SK-N-SH treated with all-trans-retinoic acid at 6 μM for 48 hours (cell line): ENCODE data around the gene FTO.

ENCODE experiments used
- ATAC-seq: fragments of 200-7000 bp; cut with Tn5 transposase; 3 replicates; pipeline ENCODE4 v1.9.1; 2020; ENCODE audit warnings: mild to moderate bottlenecking, moderate library complexity
- ARNTL ChIP-seq: fragments of 450-650 bp; formaldehyde crosslinking; IDR thresholded peaks from 2 replicates; pipeline ENCODE4 v1.5.0; 2020; ENCODE audit warnings: low read depth, mild to moderate bottlenecking, moderate library complexity, borderline replicate concordance
- BACH2 ChIP-seq: fragments of 250-450 bp; sonication (Bioruptor Pico); IDR thresholded peaks from 2 replicates; pipeline ENCODE4 v1.9.0; 2021; ENCODE audit warnings: mild to moderate bottlenecking, borderline replicate concordance
- CREB5 ChIP-seq: fragments of 250-450 bp; sonication (Bioruptor Pico); IDR thresholded peaks from 2 replicates; pipeline ENCODE4 v1.5.1; 2020; ENCODE audit warnings: low read depth, mild to moderate bottlenecking, moderate library complexity
- CSDC2 ChIP-seq: fragments of 250-450 bp; sonication (Bioruptor Pico); IDR thresholded peaks from 2 replicates; pipeline ENCODE4 v1.5.0; 2020; ENCODE audit warnings: mild to moderate bottlenecking, moderate library complexity
- CSRNP3 ChIP-seq: fragments of 250-450 bp; sonication (Bioruptor Pico); IDR thresholded peaks from 2 replicates; pipeline ENCODE4 v1.5.1; 2021; ENCODE audit warnings: mild to moderate bottlenecking, moderate library complexity
- ESRRG ChIP-seq: fragments of 250-450 bp; sonication (Bioruptor Pico); IDR thresholded peaks from 2 replicates; pipeline ENCODE4 v1.6.1; 2021; ENCODE audit warnings: mild to moderate bottlenecking
- GLIS3 ChIP-seq: fragments of 250-450 bp; sonication (Bioruptor Pico); IDR thresholded peaks from 2 replicates; pipeline ENCODE4 v1.5.0; 2020; ENCODE audit warnings: mild to moderate bottlenecking, moderate library complexity
- ISL1 ChIP-seq: fragments of 250-450 bp; sonication (Bioruptor Pico); IDR thresholded peaks from 2 replicates; pipeline ENCODE4 v2.1.2; 2022; ENCODE audit warnings: mild to moderate bottlenecking, moderate library complexity
- OSR1 ChIP-seq: fragments of 250-450 bp; sonication (Bioruptor Pico); IDR thresholded peaks from 2 replicates; pipeline ENCODE4 v1.8.0; 2022; ENCODE audit warnings: moderate library complexity, mild to moderate bottlenecking, inconsistent platforms
- PATZ1 ChIP-seq: fragments of 250-450 bp; sonication (Bioruptor Pico); IDR thresholded peaks from 2 replicates; pipeline ENCODE4 v1.8.0; 2020; ENCODE audit warnings: mild to moderate bottlenecking, moderate library complexity, borderline replicate concordance
- POU6F1 ChIP-seq: fragments of 250-450 bp; sonication (Bioruptor Pico); IDR thresholded peaks from 2 replicates; pipeline ENCODE4 v1.8.0; 2021; ENCODE audit warnings: low read depth, mild to moderate bottlenecking, moderate library complexity, borderline replicate concordance
- PPARA ChIP-seq: fragments of 250-450 bp; sonication (Bioruptor Pico); IDR thresholded peaks from 2 replicates; pipeline ENCODE4 v1.5.0; 2020; ENCODE audit warnings: mild to moderate bottlenecking, borderline replicate concordance
- RARB ChIP-seq: fragments of 250-450 bp; sonication (Bioruptor Pico); IDR thresholded peaks from 2 replicates; pipeline ENCODE4 v1.8.0; 2021; ENCODE audit warnings: mild to moderate bottlenecking, moderate library complexity
- SNAI2 ChIP-seq: fragments of 250-450 bp; sonication (Bioruptor Pico); IDR thresholded peaks from 2 replicates; pipeline ENCODE4 v1.5.0; 2020; ENCODE audit warnings: mild to moderate bottlenecking, moderate library complexity
- TCF4 ChIP-seq: fragments of 250-450 bp; sonication (Bioruptor Pico); IDR thresholded peaks from 2 replicates; pipeline ENCODE4 v1.8.0; 2021; ENCODE audit warnings: mild to moderate bottlenecking, moderate library complexity, borderline replicate concordance
- TOX ChIP-seq: fragments of 250-450 bp; sonication (Bioruptor Pico); IDR thresholded peaks from 2 replicates; pipeline ENCODE4 v1.8.0; 2021; ENCODE audit warnings: mild to moderate bottlenecking, moderate library complexity, borderline replicate concordance
- ZC3H10 ChIP-seq: fragments of 250-450 bp; sonication (Bioruptor Pico); IDR thresholded peaks from 2 replicates; pipeline ENCODE4 v1.5.1; 2021; ENCODE audit warnings: mild to moderate bottlenecking, moderate library complexity
- ZFP3 ChIP-seq: fragments of 250-450 bp; sonication (Bioruptor Pico); IDR thresholded peaks from 2 replicates; pipeline ENCODE4 v1.5.0; 2020; ENCODE audit warnings: mild to moderate bottlenecking, moderate library complexity
- ZFP30 ChIP-seq: fragments of 450-650 bp; formaldehyde crosslinking; IDR thresholded peaks from 2 replicates; pipeline ENCODE4 v1.5.0; 2022; ENCODE audit warnings: mild to moderate bottlenecking, moderate library complexity
- ZNF565 ChIP-seq: fragments of 450-650 bp; formaldehyde crosslinking; conservative IDR thresholded peaks from 2 replicates; pipeline ENCODE4 v1.5.0; 2020; ENCODE audit warnings: low read depth, mild to moderate bottlenecking, moderate library complexity
- ZNF70 ChIP-seq: fragments of 450-650 bp; formaldehyde crosslinking; IDR thresholded peaks from 2 replicates; pipeline ENCODE4 v1.5.0; 2020; ENCODE audit warnings: mild to moderate bottlenecking, moderate library complexity
- ZNF8 ChIP-seq: fragments of 450-650 bp; formaldehyde crosslinking; IDR thresholded peaks from 2 replicates; pipeline ENCODE4 v1.5.0; 2020; ENCODE audit warnings: mild to moderate bottlenecking, moderate library complexity

The FTO gene

GRCh38 chr16:53878216-53878615 lies 174.3 kb downstream of the FTO start:
- TF ChIP-seq POU6F1 (CRISPR knock-in tag) (no peak), CREB5 (no peak), GLIS3 (CRISPR knock-in tag) (no peak), ISL1 (CRISPR knock-in tag) (no peak), ZNF70 (CRISPR knock-in tag) (no peak), ZFP3 (no peak), ARNTL (CRISPR knock-in tag) (no peak)
- TF ChIP-seq, all 23 proteins: peak for 0
- ATAC-seq, result no peak

GRCh38 chr16:53881371-53881770 lies 177.4 kb downstream of the FTO start:
- no peak for ATAC-seq
- TF ChIP-seq TOX (CRISPR knock-in tag) (no peak), ZC3H10 (CRISPR knock-in tag) (no peak), ESRRG (no peak), ZFP3 (no peak), ZFP30 (no peak), PPARA (CRISPR knock-in tag) (no peak), ZNF8 (CRISPR knock-in tag) (no peak), ZNF70 (CRISPR knock-in tag) (no peak), BACH2 (no peak), RARB (CRISPR knock-in tag) (no peak)

- no peak for TF ChIP-seq ZNF8 (CRISPR knock-in tag)
- no peak for TF ChIP-seq CREB5
- no peak for TF ChIP-seq PPARA (CRISPR knock-in tag)
- TF ChIP-seq RARB (CRISPR knock-in tag), result no peak
- no peak for TF ChIP-seq ZFP30
- TF ChIP-seq GLIS3 (CRISPR knock-in tag), result no peak
- no peak for TF ChIP-seq CSRNP3 (CRISPR knock-in tag)
- TF ChIP-seq BACH2, result no peak
- no peak for TF ChIP-seq TCF4
- TF ChIP-seq ISL1 (CRISPR knock-in tag), result no peak
- no peak for TF ChIP-seq ESRRG
- TF ChIP-seq SNAI2 (CRISPR knock-in tag), result no peak
- TF ChIP-seq ZNF70 (CRISPR knock-in tag), result no peak
- TF ChIP-seq PATZ1, result no peak
- no peak for TF ChIP-seq ARNTL (CRISPR knock-in tag)
- TF ChIP-seq CSDC2 (CRISPR knock-in tag), result no peak
- no peak for TF ChIP-seq TOX (CRISPR knock-in tag)
- TF ChIP-seq ZNF565 (CRISPR knock-in tag), result no peak
- TF ChIP-seq ZFP3, result no peak
Observed at GRCh38 chr16:53882310-53882709, 178.4 kb downstream of the FTO start.

GRCh38 chr16:53884748-53885147 lies 180.8 kb downstream of the FTO start:
- ATAC-seq, result no peak
- TF ChIP-seq OSR1 (CRISPR knock-in tag), result no peak
- no peak for TF ChIP-seq TCF4
- no peak for TF ChIP-seq CSDC2 (CRISPR knock-in tag)
- no peak for TF ChIP-seq CSRNP3 (CRISPR knock-in tag)
- TF ChIP-seq ZNF565 (CRISPR knock-in tag), result no peak
- no peak for TF ChIP-seq ZNF8 (CRISPR knock-in tag)
- no peak for TF ChIP-seq ZFP30
- no peak for TF ChIP-seq PATZ1
- no peak for TF ChIP-seq TOX (CRISPR knock-in tag)

More at GRCh38 chr16:53882310-53882709, 178.4 kb downstream of the FTO start:
- ATAC-seq, result no peak
